IPS-15b (cell line): ENCODE results near the gene FAM43B.

ENCODE experiments used
- H3K27me3 ChIP-seq: one replicate; pipeline ENCODE4 v1.6.1; 2013; ENCODE audit warnings: low read length; ENCODE audit not compliant: control insufficient read depth, insufficient read depth
- H3K36me3 ChIP-seq: one replicate; pipeline ENCODE4 v1.6.1; 2013; ENCODE audit warnings: low read length; ENCODE audit not compliant: control insufficient read depth, insufficient read depth
- H3K4me1 ChIP-seq: one replicate; pipeline ENCODE4 v1.6.1; 2013; ENCODE audit warnings: mild to moderate bottlenecking, low read length; ENCODE audit not compliant: control insufficient read depth, insufficient read depth
- H3K4me3 ChIP-seq: one replicate; pipeline ENCODE4 v1.5.1; 2013; ENCODE audit warnings: low read depth, low read length
- H3K9ac ChIP-seq: one replicate; pipeline ENCODE4 v1.6.1; 2013; ENCODE audit warnings: low read depth, mild to moderate bottlenecking, low read length
- H3K9me3 ChIP-seq: one replicate; pipeline ENCODE4 v1.6.1; 2013; ENCODE audit warnings: mild to moderate bottlenecking, low read length; ENCODE audit not compliant: control insufficient read depth, insufficient read depth

The FAM43B gene

GRCh38 chr1:20584890-20585289, 32.5 kb downstream of the FAM43B start:
- Histone ChIP-seq H3K9ac (no peak overlapping the region), H3K9me3 (no peaks in the 10 kb centered on the region), H3K27me3 (no peaks in the 10 kb centered on the region), H3K4me3 (no peak overlapping the region), H3K36me3 (no peaks in the 10 kb centered on the region), H3K4me1 (peaks cover 2% of the 10 kb centered on the region)

- no peaks in the 10 kb centered on the region for H3K27me3 ChIP-seq
- no peaks in the 10 kb centered on the region for H3K9me3 ChIP-seq
- H3K9ac ChIP-seq = no peak overlapping the region
- H3K4me1 ChIP-seq = peaks cover 7% of the 10 kb centered on the region
- H3K4me3 ChIP-seq = no peak overlapping the region
- H3K36me3 ChIP-seq = no peaks in the 10 kb centered on the region
Measured at GRCh38 chr1:20586953-20587660, 34.7 kb downstream of the FAM43B start.

GRCh38 chr1:20587661-20588053, 35.3 kb downstream of the FAM43B start:
- peaks cover 7% of the 10 kb centered on the region for H3K4me1 ChIP-seq
- no peaks in the 10 kb centered on the region for H3K36me3 ChIP-seq
- H3K9me3 ChIP-seq = no peaks in the 10 kb centered on the region
- no peaks in the 10 kb centered on the region for H3K27me3 ChIP-seq
- no peak overlapping the region for H3K9ac ChIP-seq
- no peak overlapping the region for H3K4me3 ChIP-seq

GRCh38 chr1:20588634-20589225, 36.4 kb downstream of the FAM43B start, which contains the start of gene CDA:
TSS of gene CDA (plus strand) at chr1:20589097. CDS start at chr1:20589130, 33 bp downstream.
- Histone ChIP-seq H3K36me3 (no peaks in the 10 kb centered on the region), H3K9me3 (no peaks in the 10 kb centered on the region), H3K4me3 (peak within 1 kb of the TSS; percentile 40), H3K9ac (peak within 1 kb of the TSS; percentile 50), H3K27me3 (no peaks in the 10 kb centered on the region), H3K4me1 (peaks cover 7% of the 10 kb centered on the region)

GRCh38 chr1:20589331-20590278, 37.2 kb downstream of the FAM43B start:
- H3K36me3 ChIP-seq = no peaks in the 10 kb centered on the region
- H3K27me3 ChIP-seq = no peaks in the 10 kb centered on the region
- peaks cover 7% of the 10 kb centered on the region for H3K4me1 ChIP-seq
- peak overlapping the region; percentile 40 for H3K4me3 ChIP-seq
- H3K9me3 ChIP-seq = no peaks in the 10 kb centered on the region
- H3K9ac ChIP-seq = peak overlapping the region; percentile 50

- H3K9me3 ChIP-seq = no peaks in the 10 kb centered on the region
- no peaks in the 10 kb centered on the region for H3K36me3 ChIP-seq
- no peak overlapping the region for H3K9ac ChIP-seq
- H3K4me3 ChIP-seq = no peak overlapping the region
- H3K27me3 ChIP-seq = no peaks in the 10 kb centered on the region
- H3K4me1 ChIP-seq = peaks cover 7% of the 10 kb centered on the region
Measured at GRCh38 chr1:20590306-20590777, 38.0 kb downstream of the FAM43B start.

GRCh38 chr1:20593756-20594155, 41.4 kb downstream of the FAM43B start:
- Histone ChIP-seq H3K9me3 (no peaks in the 10 kb centered on the region), H3K4me3 (no peak overlapping the region), H3K36me3 (no peaks in the 10 kb centered on the region), H3K27me3 (no peaks in the 10 kb centered on the region), H3K9ac (no peak overlapping the region), H3K4me1 (peaks cover 7% of the 10 kb centered on the region)

GRCh38 chr1:20594746-20595145, 42.4 kb downstream of the FAM43B start:
- Histone ChIP-seq H3K36me3 (no peaks in the 10 kb centered on the region), H3K4me3 (no peak overlapping the region), H3K27me3 (no peaks in the 10 kb centered on the region), H3K9ac (no peak overlapping the region), H3K4me1 (peaks cover 6% of the 10 kb centered on the region), H3K9me3 (no peaks in the 10 kb centered on the region)

- no peaks in the 10 kb centered on the region for H3K9me3 ChIP-seq
- H3K4me1 ChIP-seq = no peaks in the 10 kb centered on the region
- H3K9ac ChIP-seq = no peak overlapping the region
- no peaks in the 10 kb centered on the region for H3K27me3 ChIP-seq
- no peaks in the 10 kb centered on the region for H3K36me3 ChIP-seq
- no peak overlapping the region for H3K4me3 ChIP-seq
Measured at GRCh38 chr1:20596106-20596505, 43.7 kb downstream of the FAM43B start.

- no peaks in the 10 kb centered on the region for H3K27me3 ChIP-seq
Measured at GRCh38 chr1:20597650-20598049, 45.3 kb downstream of the FAM43B start.

GRCh38 chr1:20600156-20600555, 47.8 kb downstream of the FAM43B start:
- Histone ChIP-seq H3K4me1 (no peaks in the 10 kb centered on the region), H3K36me3 (no peaks in the 10 kb centered on the region), H3K9me3 (no peaks in the 10 kb centered on the region), H3K4me3 (no peak overlapping the region), H3K27me3 (no peaks in the 10 kb centered on the region), H3K9ac (no peak overlapping the region)

More at GRCh38 chr1:20597650-20598049, 45.3 kb downstream of the FAM43B start:
- Histone ChIP-seq H3K36me3 (no peaks in the 10 kb centered on the region), H3K4me3 (no peak overlapping the region), H3K9me3 (no peaks in the 10 kb centered on the region), H3K9ac (no peak overlapping the region), H3K4me1 (no peaks in the 10 kb centered on the region)
